HepG2 (cell line): ENCODE results near the gene NUAK1. TPM values are rescaled to one million over a fixed set of nuclear protein-coding genes. Genes with fewer than 3 reads are reported as not detected.

Source experiments
- ATAC-seq: fragments of 200-7000 bp; cut with Tn5 transposase; 3 replicates; pipeline ENCODE4 v1.9.1; 2020; ENCODE audit warnings: mild to moderate bottlenecking, moderate library complexity
- BruUV-seq: library from RNA; stranded (reverse); fragments of 400-500 nt; replicated peaks from 2 replicates; lab custom pipeline; 2021; lab: Mats Ljungman, UMichigan
- CTCF ChIA-PET: fragments of 300-600 bp; formaldehyde crosslinking; extraction: SDS; loops from one replicate; lab custom pipeline; 2021; ENCODE audit warnings: low total read pairs, inconsistent platforms, low intra/inter-chr PET ratio; lab: Yijun Ruan, JAX
- POLR2A ChIA-PET: fragments of 350-600 bp; sonication (Branson Sonifier 250); formaldehyde crosslinking; loops from one replicate; lab custom pipeline; 2020; ENCODE audit warnings: antibody characterized with exemption, inconsistent platforms; lab: Yijun Ruan, JAX
- DNase-seq: peaks from one replicate; pipeline ENCODE4 v3.0.0-alpha.2; 2015; ENCODE audit warnings: low spot score
- FAIRE-seq: peaks from 3 replicates; lab custom pipeline; 2011; peaks lifted over from hg19 to GRCh38; lab: Jason Lieb, UNC
- H2AFZ ChIP-seq: one replicate; pipeline ENCODE4 v1.6.1; 2011; ENCODE audit warnings: low read length, inconsistent platforms
- H3K27ac ChIP-seq: fragments of 300-600 bp; 3 replicates; pipeline ENCODE4 v1.8.0; 2011; ENCODE audit warnings: mixed run types, mild to moderate bottlenecking, mixed read lengths, low read length, inconsistent platforms; ENCODE audit not compliant: insufficient read depth; ENCODE audit errors: extremely low read length
- H3K27me3 ChIP-seq, 2 experiments: fragments of 200-600 bp in 1 of 2; 2 replicates in 1 of 2; 3 replicates in 1 of 2; pipeline versions ENCODE4 v1.6.0 to v1.8.0; 2011; ENCODE audit warnings: low read length in 2 of 2, mild to moderate bottlenecking in 2 of 2, moderate library complexity in 2 of 2, inconsistent platforms in 1 of 2; ENCODE audit not compliant: insufficient read depth in 2 of 2, control insufficient read depth in 1 of 2
- H3K36me3 ChIP-seq, 2 experiments: fragments of 200-600 bp in 1 of 2; replicated peaks in 1 of 2; 2 replicates in 1 of 2; 3 replicates in 1 of 2; pipeline versions ENCODE4 v1.5.1 to v1.8.0; 2011; ENCODE audit warnings: low read length in 2 of 2, inconsistent platforms in 1 of 2; ENCODE audit not compliant: insufficient read depth in 2 of 2, control insufficient read depth in 1 of 2
- H3K4me1 ChIP-seq: 2 replicates; pipeline ENCODE4 v1.5.1; 2012; ENCODE audit warnings: low read length, inconsistent platforms; ENCODE audit not compliant: insufficient read depth
- H3K4me2 ChIP-seq: 2 replicates; pipeline ENCODE4 v1.6.0; 2011; ENCODE audit warnings: low read depth, low read length, inconsistent platforms
- H3K4me3 ChIP-seq, 3 experiments: fragments of 200-600 bp in 1 of 3; sonication (generic), shearing (Covaris generic) in 1 of 3; replicated peaks in 1 of 3; 2 replicates each; pipeline ENCODE4 v1.5.1; 2011 to 2016; ENCODE audit warnings: low read length in 3 of 3, inconsistent platforms in 2 of 3, low read depth in 2 of 3, mild to moderate bottlenecking in 2 of 3, control low read depth in 1 of 3, mixed read lengths in 1 of 3; ENCODE audit not compliant: insufficient read depth in 1 of 3
- H3K79me2 ChIP-seq: one replicate; pipeline ENCODE4 v1.6.1; 2011; ENCODE audit warnings: low read length, inconsistent platforms; ENCODE audit not compliant: insufficient read depth
- H3K9ac ChIP-seq: 2 replicates; pipeline ENCODE4 v1.6.0; 2011; ENCODE audit warnings: mild to moderate bottlenecking, low read depth, low read length, inconsistent platforms; ENCODE audit not compliant: insufficient read depth
- H3K9me3 ChIP-seq: 2 replicates; pipeline ENCODE4 v1.5.1; 2012; ENCODE audit warnings: mild to moderate bottlenecking, low read length
- H4K20me1 ChIP-seq: 2 replicates; pipeline ENCODE4 v1.6.0; 2011; ENCODE audit warnings: inconsistent platforms, mild to moderate bottlenecking, low read length, moderate library complexity; ENCODE audit not compliant: insufficient read depth
- ATF7 ChIP-seq, 2 experiments: fragments of 450-650 bp in 1 of 2; sonication (generic) in 1 of 2; formaldehyde crosslinking in 1 of 2; IDR thresholded peaks; 2 replicates each; pipeline versions ENCODE4 v1.4.0 to v1.6.1; 2016 to 2020; ENCODE audit warnings: antibody characterized with exemption in 1 of 2, mild to moderate bottlenecking in 1 of 2, missing genetic modification reagents in 1 of 2
- E2F5 ChIP-seq: sonication (generic); formaldehyde crosslinking; conservative IDR thresholded peaks from 2 replicates; pipeline ENCODE4 v1.4.0; 2020; ENCODE audit warnings: missing genetic modification reagents
- LRRFIP1 ChIP-seq: sonication (generic); formaldehyde crosslinking; conservative IDR thresholded peaks from 2 replicates; pipeline ENCODE4 v1.4.0; 2020; ENCODE audit warnings: missing genetic modification reagents
- NR2F2 ChIP-seq: IDR thresholded peaks from 2 replicates; pipeline ENCODE4 v1.6.1; 2012; ENCODE audit warnings: low read depth, inconsistent platforms, borderline replicate concordance
- RBFOX2 ChIP-seq: fragments of 200-400 bp; formaldehyde crosslinking; IDR thresholded peaks from 2 replicates; pipeline ENCODE4 v1.6.1; 2017; ENCODE audit warnings: low read depth, mild to moderate bottlenecking, low read length
- REL ChIP-seq: sonication (generic); formaldehyde crosslinking; conservative IDR thresholded peaks from 2 replicates; pipeline ENCODE4 v1.8.0; 2022; ENCODE audit warnings: mild to moderate bottlenecking, missing genetic modification reagents, moderate library complexity
- SP4 ChIP-seq: sonication (generic); formaldehyde crosslinking; IDR thresholded peaks from 2 replicates; pipeline ENCODE4 v1.8.1; 2023; ENCODE audit warnings: mild to moderate bottlenecking, missing genetic modification reagents
- TRIM22 ChIP-seq: fragments of 450-650 bp; IDR thresholded peaks from 2 replicates; pipeline ENCODE4 v1.6.1; 2017
- ZEB1 ChIP-seq: IDR thresholded peaks from 2 replicates; pipeline ENCODE4 v1.6.1; 2012; ENCODE audit warnings: mild to moderate bottlenecking, low read depth, inconsistent platforms; ENCODE audit not compliant: insufficient replicate concordance
- ZFP91 ChIP-seq: sonication (generic); formaldehyde crosslinking; IDR thresholded peaks from 2 replicates; pipeline ENCODE4 v1.9.0; 2022; ENCODE audit warnings: missing genetic modification reagents, mild to moderate bottlenecking, borderline replicate concordance
- ZNF230 ChIP-seq: sonication (generic); formaldehyde crosslinking; IDR thresholded peaks from 2 replicates; pipeline ENCODE4 v1.4.0; 2020; ENCODE audit warnings: mild to moderate bottlenecking, missing genetic modification reagents
- ZNF317 ChIP-seq: sonication (generic); formaldehyde crosslinking; IDR thresholded peaks from 2 replicates; pipeline ENCODE4 v1.5.0; 2020; ENCODE audit warnings: mild to moderate bottlenecking, missing genetic modification reagents
- ZNF512 ChIP-seq: sonication (generic); formaldehyde crosslinking; IDR thresholded peaks from 2 replicates; pipeline ENCODE4 v1.4.0; 2020; ENCODE audit warnings: mild to moderate bottlenecking, missing genetic modification reagents
- ZNF670 ChIP-seq: sonication (generic); formaldehyde crosslinking; IDR thresholded peaks from 2 replicates; pipeline ENCODE4 v1.8.0; 2022; ENCODE audit warnings: mild to moderate bottlenecking, missing genetic modification reagents, borderline replicate concordance
- ZNF776 ChIP-seq: sonication (generic); formaldehyde crosslinking; IDR thresholded peaks from 2 replicates; pipeline ENCODE4 v1.4.0; 2020; ENCODE audit warnings: mild to moderate bottlenecking, missing genetic modification reagents
- WGBS: methylation state at CpG from one replicate; pipeline ENCODE4 v1.1.6; 2017; ENCODE audit warnings: low lambda C conversion rate; 5-methylcytosine and 5-hydroxymethylcytosine counted together
- in situ Hi-C: cut with HindIII; loops from 2 replicates; pipeline ENCODE4 v1.10.0; 2017; ENCODE audit warnings: low pct_unique_long_range_greater_than_20kb; ENCODE audit not compliant: extremely low pct_ligation_motif_present
- intact Hi-C: fragments of 100-400 bp; cut with micrococcal nuclease; formaldehyde crosslinking; loops from one replicate; pipeline ENCODE4 v1.10.0; 2022; ENCODE audit not compliant: unreplicated experiment
- polyA plus RNA-seq, 8 experiments: library from polyadenylated mRNA; depleted of rRNA in 3 of 8; stranded (reverse) in 7 of 8; unstranded in 1 of 8; fragments of >200 nt; fragmentation: Illumina TruSeq in 4 of 8; extraction: Trizol in 4 of 8; gene quantifications; 2 replicates each; pipeline versions ENCODE4 v1.2.1 to v1.2.3, GENCODE V29; 2011 to 2016; ENCODE audit warnings: low read depth in 4 of 8, missing spikeins in 1 of 8, mixed read lengths in 1 of 8; ENCODE audit not compliant: insufficient read depth in 1 of 8
- total RNA-seq, 5 experiments: library from RNA; depleted of rRNA; stranded (reverse); fragments of >200 nt; fragmentation: Illumina TruSeq; extraction: Trizol; gene quantifications; 2 replicates each; pipeline ENCODE4 v1.2.3, GENCODE V29; 2016; ENCODE audit warnings: low read depth in 1 of 5

Gene NUAK1
- total and polyA plus RNA-seq, 2 of the 13 experiments (the other 11 are each of a cell fraction or from before 2014, with no cell fraction given) = 1.7 to 1.9 TPM

GRCh38 chr12:106034316-106034715 is 104.4 kb downstream of the NUAK1 start (continued):
- TF ChIP-seq ZNF512 (CRISPR knock-in tag) = no peak

GRCh38 chr12:106033161-106033675 is 105.5 kb downstream of the NUAK1 start:
- WGBS = 46% methylated on average over 4 of the region's 4 CpGs
- H3K4me3 ChIP-seq = no peak overlapping the region
- no peak overlapping the region for H3K4me2 ChIP-seq
- no peak overlapping the region for H2AFZ ChIP-seq
- H3K36me3 ChIP-seq = no peaks in the 10 kb centered on the region
- no peaks in the 10 kb centered on the region; a peak in 1 of 5 replicates for H3K27me3 ChIP-seq
- intact Hi-C loops (loop anchor here (5.0 kb wide), 1 partner anchor 104 kb away; the partner anchor contains the start of gene NUAK1), in situ Hi-C loops (no loop called here)
- ChIA-PET POLR2A (no interaction called here), CTCF (no interaction called here)
- no peaks in the 10 kb centered on the region for H3K9me3 ChIP-seq
- no TSS peak for BruUV-seq
- FAIRE-seq = no peak
- H4K20me1 ChIP-seq = no peaks in the 10 kb centered on the region
- ATAC-seq = no peak
- no peak for DNase-seq
- H3K79me2 ChIP-seq = no peaks in the 10 kb centered on the region
- H3K4me1 ChIP-seq = peaks cover 4% of the 10 kb centered on the region; the same call in 1 of the 2 replicates
- no peak overlapping the region for H3K27ac ChIP-seq
- no peak overlapping the region for H3K9ac ChIP-seq
- TF ChIP-seq ZNF317 (no peak), E2F5 (no peak), ZNF776 (CRISPR knock-in tag) (no peak), SP4 (CRISPR knock-in tag) (no peak), ZNF670 (CRISPR knock-in tag) (no peak), RBFOX2 (no peak), ZNF230 (CRISPR knock-in tag) (no peak), ATF7 (IDR thresholded peaks at IDR 0.05) (no peak), ATF7 (CRISPR knock-in tag; IDR thresholded peaks at IDR 0.05) (no peak), NR2F2 (no peak), ZEB1 (no peak), TRIM22 (no peak), LRRFIP1 (CRISPR knock-in tag) (no peak), ZFP91 (no peak), REL (CRISPR knock-in tag) (no peak)
